HCT116 (cell line): ENCODE data around the gene CD320. TPM values are rescaled to one million over a fixed set of nuclear protein-coding genes. Genes with fewer than 3 reads are reported as not detected.

Experiments used
- ATAC-seq: fragments of 200-7000 bp; cut with Tn5 transposase; 2 replicates; pipeline ENCODE4 v1.9.1; 2020; ENCODE audit warnings: mild to moderate bottlenecking, moderate library complexity
- BruUV-seq: library from RNA; stranded (reverse); fragments of 400-500 nt; replicated peaks from 2 replicates; lab custom pipeline; 2021; lab: Mats Ljungman, UMichigan
- CTCF ChIA-PET: fragments of 300-600 bp; sonication (Branson Sonifier 250); formaldehyde crosslinking; loops from one replicate; lab custom pipeline; 2021; ENCODE audit warnings: antibody characterized with exemption; lab: Charles Lee
- POLR2A ChIA-PET: fragments of 300-600, 350-600 bp; sonication (Branson Sonifier 250); formaldehyde crosslinking; loops from one replicate; lab custom pipeline; 2021; ENCODE audit warnings: antibody characterized with exemption; lab: Charles Lee
- RAD21 ChIA-PET, 2 experiments: fragments of 300-600 bp; sonication (Branson Sonifier 250); formaldehyde crosslinking; loops; one replicate each; lab custom pipeline; 2023; ENCODE audit warnings: low total read pairs in 2 of 2; ENCODE audit not compliant: uncharacterized antibody in 2 of 2, unreplicated experiment in 2 of 2, low non-redundant PET in 1 of 2; lab: Charles Lee
- DNase-seq: peaks from one replicate; pipeline ENCODE4 v3.0.0-alpha.2; 2010; ENCODE audit warnings: low read depth, low spot score
- H2AFZ ChIP-seq: fragments of 200-600 bp; shearing (Covaris generic), sonication (generic); 2 replicates; pipeline ENCODE4 v1.6.1; 2017; ENCODE audit warnings: low read depth, mixed run types, mixed read lengths, antibody characterized with exemption, low read length; ENCODE audit not compliant: poor library complexity, severe bottlenecking
- H3K27ac ChIP-seq: 2 replicates; pipeline ENCODE4 v1.5.1; 2012; ENCODE audit warnings: low read depth, low read length
- H3K27me3 ChIP-seq: fragments of 200-600 bp; sonication (generic); 2 replicates; pipeline ENCODE4 v1.6.1; 2016; ENCODE audit warnings: mixed run types, low read length, mixed read lengths; ENCODE audit not compliant: insufficient read depth
- H3K36me3 ChIP-seq, 2 experiments: fragments of 200-500 bp in 1 of 2; fragments of 200-600 bp in 1 of 2; sonication (Bioruptor generic) in 1 of 2; sonication (generic) in 1 of 2; 2 replicates each; pipeline versions ENCODE4 v1.5.1 to v1.6.1; 2014 to 2016; ENCODE audit warnings: low read length in 2 of 2, inconsistent platforms in 1 of 2, mixed read lengths in 1 of 2, mixed run types in 1 of 2; ENCODE audit not compliant: insufficient read depth in 2 of 2, control insufficient read depth in 1 of 2
- H3K4me1 ChIP-seq, 2 experiments: fragments of 200-600 bp in 1 of 2; sonication (generic) in 1 of 2; 2 replicates each; pipeline versions ENCODE4 v1.5.1 to v1.6.1; 2012 to 2017; ENCODE audit warnings: low read length in 2 of 2, inconsistent platforms in 1 of 2, mild to moderate bottlenecking in 1 of 2, mixed read lengths in 1 of 2, mixed run types in 1 of 2, moderate library complexity in 1 of 2; ENCODE audit not compliant: insufficient read depth in 2 of 2, control insufficient read depth in 1 of 2
- H3K4me2 ChIP-seq: fragments of 200-600 bp; sonication (generic); 2 replicates; pipeline ENCODE4 v1.6.1; 2017; ENCODE audit warnings: mixed run types, low read length, mixed read lengths
- H3K4me3 ChIP-seq, 2 experiments: fragments of 200-600 bp in 1 of 2; sonication (generic) in 1 of 2; replicated peaks in 1 of 2; 2 replicates each; pipeline ENCODE4 v1.5.1; 2011 to 2016; ENCODE audit warnings: low read length in 2 of 2, control low read depth in 1 of 2, low read depth in 1 of 2, mild to moderate bottlenecking in 1 of 2, mixed read lengths in 1 of 2, mixed run types in 1 of 2
- H3K79me2 ChIP-seq: fragments of 200-600 bp; sonication (generic); 2 replicates; pipeline ENCODE4 v1.6.1; 2017; ENCODE audit warnings: mild to moderate bottlenecking, mixed run types, low read length, moderate library complexity, mixed read lengths; ENCODE audit not compliant: insufficient read depth
- H3K9ac ChIP-seq: fragments of 200-600 bp; sonication (generic); 2 replicates; pipeline ENCODE4 v1.6.1; 2016; ENCODE audit warnings: low read length, mixed read lengths
- H3K9me2 ChIP-seq: fragments of 200-600 bp; sonication (generic), shearing (Covaris generic); 2 replicates; pipeline ENCODE4 v1.6.1; 2017; ENCODE audit warnings: mixed run types, mild to moderate bottlenecking, moderate library complexity; ENCODE audit not compliant: insufficient read depth
- H3K9me3 ChIP-seq, 2 experiments: fragments of 200-500 bp in 1 of 2; fragments of 200-600 bp in 1 of 2; sonication (Bioruptor generic) in 1 of 2; sonication (generic) in 1 of 2; 2 replicates each; pipeline ENCODE4 v1.6.1; 2014 to 2017; ENCODE audit warnings: low read length in 2 of 2, mixed read lengths in 2 of 2, inconsistent platforms in 1 of 2, low read depth in 1 of 2, mild to moderate bottlenecking in 1 of 2, mixed run types in 1 of 2, moderate library complexity in 1 of 2; ENCODE audit not compliant: control insufficient read depth in 1 of 2, insufficient read depth in 1 of 2
- H4K20me1 ChIP-seq: fragments of 200-600 bp; sonication (generic), shearing (Covaris generic); 2 replicates; pipeline ENCODE4 v1.6.1; 2017; ENCODE audit warnings: mixed run types, mild to moderate bottlenecking, moderate library complexity; ENCODE audit not compliant: insufficient read depth
- CEBPB ChIP-seq: IDR thresholded peaks from 2 replicates; pipeline ENCODE4 v1.6.1; 2012; ENCODE audit warnings: low read depth
- CTCF ChIP-seq, 3 experiments: fragments of 200-600 bp in 1 of 3; sonication (generic) in 1 of 3; IDR thresholded peaks in 2 of 3; conservative IDR thresholded peaks in 1 of 3; 2 replicates each; pipeline ENCODE4 v1.5.1; 2012 to 2017; ENCODE audit warnings: low read depth in 2 of 3, low read length in 2 of 3, antibody characterized with exemption in 1 of 3, borderline replicate concordance in 1 of 3, control low read depth in 1 of 3, mild to moderate bottlenecking in 1 of 3, mixed read lengths in 1 of 3, mixed run types in 1 of 3, moderate library complexity in 1 of 3; ENCODE audit not compliant: insufficient read depth in 1 of 3
- EGR1 ChIP-seq: IDR thresholded peaks from 2 replicates; pipeline ENCODE4 v1.6.1; 2012; ENCODE audit warnings: low read depth
- ELF1 ChIP-seq: IDR thresholded peaks from 2 replicates; pipeline ENCODE4 v1.6.1; 2012; ENCODE audit warnings: low read depth, borderline replicate concordance
- EZH2 ChIP-seq: fragments of 200-600 bp; sonication (generic); IDR thresholded peaks from 2 replicates; pipeline ENCODE4 v1.6.1; 2017; ENCODE audit warnings: antibody characterized with exemption, mixed run types
- EZH2phosphoT487 ChIP-seq: fragments of 200-600 bp; IDR thresholded peaks from 2 replicates; pipeline ENCODE4 v1.6.1; 2018; ENCODE audit warnings: antibody characterized with exemption, borderline replicate concordance
- POLR2AphosphoS5 ChIP-seq: IDR thresholded peaks from 2 replicates; pipeline ENCODE4 v1.6.1; 2011; ENCODE audit warnings: mild to moderate bottlenecking, low read depth, low read length, moderate library complexity
- RAD21 ChIP-seq: IDR thresholded peaks from 2 replicates; pipeline ENCODE4 v1.6.1; 2012; ENCODE audit warnings: low read depth, mild to moderate bottlenecking
- REST ChIP-seq: IDR thresholded peaks from 2 replicates; pipeline ENCODE4 v1.6.1; 2012; ENCODE audit warnings: low read depth
- SP1 ChIP-seq: IDR thresholded peaks from 2 replicates; pipeline ENCODE4 v1.6.1; 2012; ENCODE audit warnings: low read depth
- SRF ChIP-seq: IDR thresholded peaks from 2 replicates; pipeline ENCODE4 v1.6.1; 2012; ENCODE audit warnings: low read depth
- ZFX ChIP-seq: fragments of 450-650 bp; IDR thresholded peaks from 2 replicates; pipeline ENCODE4 v1.6.1; 2017
- ZNF274 ChIP-seq: fragments of 200-500 bp; sonication (Bioruptor generic); IDR thresholded peaks from 2 replicates; pipeline ENCODE4 v1.6.1; 2014; ENCODE audit warnings: mild to moderate bottlenecking, low read depth, low read length, inconsistent platforms
- intact Hi-C: fragments of 100-400 bp; cut with micrococcal nuclease; formaldehyde crosslinking; loops from 2 replicates; pipeline ENCODE4 v1.10.0; 2022
- total RNA-seq: library from RNA; stranded (reverse); gene quantifications from one replicate; pipeline ENCODE4 v1.2.1, GENCODE V29; 2021; ENCODE audit not compliant: unreplicated experiment

CD320 gene
- total RNA-seq, 1 experiment from 2014 or later = 86.2 TPM

- H3K4me2 ChIP-seq = peak overlapping the region; percentile 96
- H3K27me3 ChIP-seq = no peaks in the 10 kb centered on the region
- H4K20me1 ChIP-seq = no peaks in the 10 kb centered on the region
- no peaks in the 10 kb centered on the region for H3K9me3 ChIP-seq
- no peaks in the 10 kb centered on the region for H3K79me2 ChIP-seq
- intact Hi-C loops = no loop called here
- H2AFZ ChIP-seq = no peak overlapping the region
- no peaks in the 10 kb centered on the region for H3K36me3 ChIP-seq
- H3K27ac ChIP-seq = no peak overlapping the region
- DNase-seq (no peak), ATAC-seq (peak; percentile 31)
- TF ChIP-seq POLR2AphosphoS5 (no peak), CTCF (IDR thresholded peaks at IDR 0.05 in 2 of 3, conservative IDR thresholded peaks at IDR 0.05 in 1 of 3; ENCODE audit: borderline replicate concordance in 1 of 3, insufficient read depth in 1 of 3, low read depth in 2 of 3, low read length in 2 of 3) (no peak), EGR1 (no peak), RAD21 (no peak), EZH2 (no peak), EZH2phosphoT487 (no peak), CEBPB (no peak), ZFX (no peak), SP1 (no peak), ELF1 (no peak), SRF (no peak), REST (no peak), ZNF274 (no peak)
- peaks cover 14 to 25% of the 10 kb centered on the region in 2 experiments for H3K4me1 ChIP-seq
- ChIA-PET RAD21 (no interaction called here), CTCF (interaction anchor here (2.3 to 2.6 kb wide), 2 partner anchors 8 to 11 kb away, joined by 12 to 14 read pairs; no protein-coding TSS in a partner anchor), POLR2A (interaction anchor here (0.7 to 1.6 kb wide), 4 partner anchors 9 to 20 kb away, joined by 3 to 6 read pairs (median 4); partner anchors contain the start of gene ANGPTL4)
- H3K9ac ChIP-seq = peak overlapping the region; percentile 67; the same call in 1 of the 2 replicates
- H3K9me2 ChIP-seq = no peaks in the 10 kb centered on the region
- no TSS peak for BruUV-seq
- H3K4me3 ChIP-seq = peak overlapping the region; percentile 59 to 63
These were observed 35.3 kb upstream of the CD320 start for GRCh38 chr19:8343483-8343844.
